Coronary artery (tissue), 2 donors: Measurements from ENCODE around the gene CTNNBL1.

Experiments
- DNase-seq: peaks from one replicate; pipeline ENCODE4 v3.0.0-alpha.2; 2017; ENCODE audit warnings: low spot score
- H3K27ac ChIP-seq, 2 donors: fragments of 200-600 bp; sonication (generic); one replicate each; pipeline ENCODE4 v1.5.1; 2016 to 2019
- H3K4me3 ChIP-seq: fragments of 200-600 bp; sonication (generic); 2 replicates; pipeline ENCODE4 v1.5.1; 2016; ENCODE audit warnings: mild to moderate bottlenecking, moderate library complexity
- TF ChIP-seq, protein P1 (sequence below): fragments of 200-600 bp; sonication (generic); IDR thresholded peaks from one replicate; pipeline ENCODE4 v1.5.1; 2019; ENCODE audit warnings: antibody characterized with exemption

CTNNBL1 gene

GRCh38 chr20:37801921-37802320 is 108.1 kb downstream of the CTNNBL1 start:
- no peak overlapping the region for H3K27ac ChIP-seq
- no peak for DNase-seq
- H3K4me3 ChIP-seq: no peak overlapping the region
- TF ChIP-seq, protein P1, sequence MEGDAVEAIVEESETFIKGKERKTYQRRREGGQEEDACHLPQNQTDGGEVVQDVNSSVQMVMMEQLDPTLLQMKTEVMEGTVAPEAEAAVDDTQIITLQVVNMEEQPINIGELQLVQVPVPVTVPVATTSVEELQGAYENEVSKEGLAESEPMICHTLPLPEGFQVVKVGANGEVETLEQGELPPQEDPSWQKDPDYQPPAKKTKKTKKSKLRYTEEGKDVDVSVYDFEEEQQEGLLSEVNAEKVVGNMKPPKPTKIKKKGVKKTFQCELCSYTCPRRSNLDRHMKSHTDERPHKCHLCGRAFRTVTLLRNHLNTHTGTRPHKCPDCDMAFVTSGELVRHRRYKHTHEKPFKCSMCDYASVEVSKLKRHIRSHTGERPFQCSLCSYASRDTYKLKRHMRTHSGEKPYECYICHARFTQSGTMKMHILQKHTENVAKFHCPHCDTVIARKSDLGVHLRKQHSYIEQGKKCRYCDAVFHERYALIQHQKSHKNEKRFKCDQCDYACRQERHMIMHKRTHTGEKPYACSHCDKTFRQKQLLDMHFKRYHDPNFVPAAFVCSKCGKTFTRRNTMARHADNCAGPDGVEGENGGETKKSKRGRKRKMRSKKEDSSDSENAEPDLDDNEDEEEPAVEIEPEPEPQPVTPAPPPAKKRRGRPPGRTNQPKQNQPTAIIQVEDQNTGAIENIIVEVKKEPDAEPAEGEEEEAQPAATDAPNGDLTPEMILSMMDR: no peak

GRCh38 chr20:37803438-37804307 is 109.8 kb downstream of the CTNNBL1 start:
- Histone ChIP-seq H3K27ac (no peak overlapping the region), H3K4me3 (no peak overlapping the region)
- TF ChIP-seq, protein P1: no peak
- no peak for DNase-seq

GRCh38 chr20:37804584-37805566 is 111.0 kb downstream of the CTNNBL1 start:
- Histone ChIP-seq H3K27ac (no peak overlapping the region), H3K4me3 (no peak overlapping the region)
- no peak for DNase-seq
- TF ChIP-seq, protein P1: no peak

DNA sequence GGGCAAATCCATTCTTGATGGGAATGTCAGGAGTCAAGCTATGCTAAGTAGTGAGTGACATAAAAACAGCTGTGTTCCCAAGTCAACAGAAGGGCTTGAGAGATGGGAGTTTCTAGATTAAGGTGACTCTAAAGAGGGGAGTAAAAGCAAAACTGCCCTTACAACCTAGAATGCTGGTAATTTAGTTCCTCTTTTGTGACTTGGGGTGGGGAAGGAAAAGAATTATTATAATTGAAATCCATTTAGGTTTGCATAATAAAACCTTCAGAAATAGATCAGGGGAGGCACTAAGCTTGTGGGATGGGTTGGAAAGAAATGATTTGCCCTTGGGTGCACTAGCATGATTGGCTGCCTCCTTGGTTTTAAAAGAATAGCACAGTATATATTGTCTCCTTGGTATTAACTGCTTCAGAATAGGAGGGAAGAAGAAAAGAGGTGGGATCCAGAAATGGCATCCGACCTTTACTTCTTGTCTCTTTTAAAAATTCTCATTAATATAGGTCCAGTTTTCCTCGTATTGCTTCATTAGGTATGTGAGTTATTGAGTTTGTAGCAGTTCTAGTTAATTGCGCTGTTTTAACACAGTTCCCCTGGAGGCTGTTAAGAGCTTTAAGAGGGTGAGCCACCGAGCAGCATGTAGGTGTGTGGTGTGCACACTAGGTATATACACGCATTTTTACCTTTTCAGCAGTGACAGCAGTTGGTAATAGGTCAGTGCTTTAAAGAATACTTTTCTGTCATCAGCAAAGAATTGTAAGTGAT is 113.8 kb downstream of the CTNNBL1 start:
- Histone ChIP-seq H3K4me3 (no peak overlapping the region), H3K27ac (no peak overlapping the region)
- TF ChIP-seq, protein P1: no peak
- no peak for DNase-seq

DNA sequence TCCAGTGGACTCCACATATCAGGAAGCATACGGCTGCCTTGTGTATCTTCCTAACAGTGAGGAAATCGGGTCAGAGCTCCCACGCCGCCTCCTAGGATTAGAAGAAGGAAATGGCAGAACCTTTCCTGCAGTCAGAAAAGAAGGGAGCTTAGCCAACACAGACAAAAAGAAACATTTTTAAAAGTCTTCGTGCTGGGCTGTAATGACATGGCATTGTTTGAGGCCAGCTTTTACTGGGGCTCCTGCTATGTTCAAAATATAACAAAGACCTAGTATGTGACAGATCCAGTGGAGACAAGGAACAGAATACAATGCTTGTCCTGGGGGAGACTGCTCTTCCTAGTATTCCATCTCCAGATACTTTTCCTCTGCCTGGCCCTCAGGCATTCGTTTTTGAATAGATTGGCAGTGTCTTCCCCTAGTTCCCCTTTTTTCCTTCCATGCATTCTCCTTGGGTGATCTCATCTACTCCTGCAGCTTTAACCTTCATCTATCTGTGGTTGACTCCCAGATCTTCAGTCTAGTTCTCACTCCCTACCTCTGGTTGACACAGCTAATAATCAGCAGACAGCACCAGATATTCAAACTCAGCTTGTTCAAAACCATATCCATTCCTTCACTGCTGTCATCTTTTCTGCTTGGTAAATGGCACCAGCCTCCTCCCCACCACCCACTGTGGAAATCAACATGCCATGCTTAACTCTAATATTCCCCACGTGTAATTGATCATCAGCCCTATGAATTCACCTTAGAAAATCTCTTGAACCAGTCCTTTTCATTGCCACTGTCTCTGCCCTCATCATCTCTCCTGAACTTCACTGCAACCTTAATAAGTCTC is 114.6 kb downstream of the CTNNBL1 start:
- TF ChIP-seq, protein P1: no peak
- H3K4me3 ChIP-seq: no peak overlapping the region
- no peak overlapping the region for H3K27ac ChIP-seq
- DNase-seq: no peak

DNA sequence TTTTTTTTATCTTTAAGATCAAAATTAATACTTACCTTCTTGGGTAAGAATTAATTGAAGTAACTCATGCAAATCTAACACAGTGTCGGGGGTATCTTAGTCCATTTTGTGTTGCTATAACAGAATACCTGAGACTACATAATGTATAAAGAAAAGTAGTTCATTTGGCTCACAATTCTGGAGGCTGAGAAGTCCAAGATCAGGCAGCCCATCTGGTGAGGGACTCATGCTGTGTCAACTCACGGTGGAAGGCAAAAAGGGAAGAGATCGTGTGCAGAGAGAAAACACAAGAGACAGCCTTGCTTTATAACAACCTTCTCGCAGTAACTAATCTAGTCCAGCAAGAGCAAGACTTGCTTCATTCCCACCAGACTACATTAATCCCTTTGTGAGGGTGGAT is 116.2 kb downstream of the CTNNBL1 start:
- Histone ChIP-seq H3K27ac (no peak overlapping the region), H3K4me3 (no peak overlapping the region)
- TF ChIP-seq, protein P1: no peak
- DNase-seq: no peak
